ENCODE measurements around the gene SMAD5. TPM values are rescaled to one million over a fixed set of nuclear protein-coding genes. Genes with fewer than 3 reads are reported as not detected.

SMAD5 gene
- total and polyA plus RNA-seq, 12 donors, result 7.0 to 53.8 (median 38.7) TPM

DNA sequence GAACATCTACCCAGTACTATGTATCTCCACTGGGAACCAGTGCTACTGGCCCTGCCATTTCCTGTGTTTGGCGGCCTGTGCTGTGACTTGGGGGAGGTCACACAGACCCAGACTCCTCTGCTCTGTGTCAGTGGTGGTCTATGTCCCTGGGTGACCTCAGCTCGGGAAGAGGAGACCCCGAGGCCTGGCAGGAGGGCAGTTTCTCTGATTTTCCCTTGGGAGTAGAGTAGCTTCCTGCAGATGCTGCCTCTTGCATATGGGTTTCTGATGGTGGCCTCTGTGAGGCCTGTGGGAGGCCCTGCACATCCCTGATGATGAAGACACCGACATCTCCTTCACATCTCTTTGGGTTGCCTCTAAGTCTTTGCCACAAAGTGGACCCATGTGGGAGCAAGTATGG, 73.3 kb downstream of the SMAD5 start:
- Histone ChIP-seq H3K36me3 (no peaks in the 10 kb centered on the region), H3K9me3 (peaks cover 0 to 8% (median 0%) of the 10 kb centered on the region in 11 donors), H3K27me3 (peaks cover 0 to 16% (median 5%) of the 10 kb centered on the region in 7 donors), H3K4me1 (no peaks in the 10 kb centered on the region), H3K4me3 (no peak overlapping the region), H3K27ac (no peak overlapping the region)
- DNase-seq, result no peak
- TF ChIP-seq CTCF (IDR thresholded peaks at IDR 0.05), result no peak
- ATAC-seq, result no peak
- intact Hi-C loops (cut with DNase I), result no loop called here
- 67 to 72% methylated on average over 4 of the region's 4 CpGs for WGBS, 2 donors

DNA sequence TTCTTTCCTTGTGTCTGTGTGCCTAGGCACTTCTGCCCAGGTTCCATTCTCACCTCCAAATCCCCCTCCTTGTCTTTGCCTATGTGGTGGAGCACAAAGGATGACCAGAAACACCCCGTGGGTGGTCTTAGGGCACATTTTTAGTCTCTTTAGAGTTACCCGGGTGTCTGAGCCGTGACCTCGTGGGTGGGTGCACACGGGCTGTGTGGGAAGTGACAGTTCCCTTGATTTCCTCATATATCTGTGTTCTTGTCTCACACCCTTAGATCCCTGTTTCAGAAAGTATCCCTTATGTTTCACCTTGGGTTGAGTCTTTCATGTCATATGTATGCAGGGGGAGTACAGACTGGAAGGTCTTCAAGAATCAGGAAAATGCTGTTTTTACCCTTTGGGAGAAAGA, 73.7 kb downstream of the SMAD5 start:
- no peak for TF ChIP-seq CTCF (IDR thresholded peaks at IDR 0.05)
- DNase-seq, result no peak
- peaks cover 0 to 17% (median 8%) of the 10 kb centered on the region in 7 donors for H3K27me3 ChIP-seq
- ATAC-seq, result no peak
- H3K4me1 ChIP-seq, result no peaks in the 10 kb centered on the region
- H3K27ac ChIP-seq, result no peak overlapping the region
- 79 to 85% methylated on average over 5 of the region's 5 CpGs for WGBS, 2 donors
- intact Hi-C loops (cut with DNase I), result no loop called here
- peaks cover 0 to 8% (median 0%) of the 10 kb centered on the region in 11 donors for H3K9me3 ChIP-seq
- no peaks in the 10 kb centered on the region for H3K36me3 ChIP-seq
- H3K4me3 ChIP-seq, result no peak overlapping the region

DNA sequence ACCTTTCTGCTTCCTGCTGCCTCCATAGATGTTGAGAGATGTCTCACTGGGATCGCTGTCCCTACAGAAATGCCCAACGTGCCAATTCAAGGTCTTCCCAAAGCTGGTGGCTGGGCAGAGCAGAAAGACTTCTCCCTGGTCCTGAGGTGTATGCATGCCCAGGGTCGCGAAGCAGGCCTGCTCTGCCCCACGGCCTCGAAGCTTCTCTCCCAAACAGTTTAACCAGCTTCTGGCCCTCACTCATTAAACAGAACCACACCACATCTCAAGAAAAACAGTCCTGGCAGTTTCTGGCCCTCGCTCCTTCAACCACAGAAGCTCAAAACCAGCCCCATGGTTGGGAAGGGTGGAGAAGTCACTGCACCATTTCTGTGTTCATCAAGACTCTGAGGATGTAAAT, 75.0 kb downstream of the SMAD5 start:
- Histone ChIP-seq H3K4me1 (no peaks in the 10 kb centered on the region), H3K27me3 (peaks cover 0 to 28% (median 14%) of the 10 kb centered on the region in 7 donors), H3K4me3 (no peak overlapping the region), H3K9me3 (peaks cover 0 to 8% (median 0%) of the 10 kb centered on the region in 11 donors), H3K36me3 (no peaks in the 10 kb centered on the region), H3K27ac (no peak overlapping the region)
- DNase-seq, result no peak
- intact Hi-C loops (cut with DNase I), result no loop called here
- no peak for ATAC-seq
- 89 to 98% methylated on average over 7 of the region's 7 CpGs for WGBS, 2 donors
- TF ChIP-seq CTCF (IDR thresholded peaks at IDR 0.05), result no peak

DNA sequence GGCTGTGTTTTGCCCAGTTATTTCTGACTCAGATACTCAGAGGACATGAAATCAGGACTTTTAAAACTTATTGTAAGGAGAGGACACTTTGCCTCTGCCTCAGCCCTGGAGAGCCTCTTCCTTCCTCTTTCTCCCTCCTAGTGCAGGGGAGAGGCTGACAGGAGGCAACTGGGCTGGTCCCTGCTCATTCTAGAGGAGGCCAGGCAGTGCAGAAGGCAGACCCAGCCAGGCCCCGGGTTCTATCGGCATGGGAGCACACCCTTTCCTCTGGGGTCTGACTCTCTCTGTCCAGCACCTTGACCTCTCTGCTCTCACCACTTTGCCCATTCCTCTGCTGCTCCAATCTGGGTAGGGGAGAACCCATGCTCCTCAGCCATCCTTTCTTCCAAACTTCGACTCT, 76.3 kb downstream of the SMAD5 start:
- Histone ChIP-seq H3K4me1 (no peaks in the 10 kb centered on the region), H3K36me3 (no peaks in the 10 kb centered on the region), H3K9me3 (peaks cover 0 to 8% (median 0%) of the 10 kb centered on the region in 11 donors), H3K27me3 (peaks cover 0 to 37% (median 24%) of the 10 kb centered on the region in 7 donors), H3K27ac (no peak overlapping the region), H3K4me3 (no peak overlapping the region)
- 63 to 76% methylated on average over 3 of the region's 3 CpGs for WGBS, 2 donors
- DNase-seq (no peak), ATAC-seq (no peak)
- intact Hi-C loops (cut with DNase I), result no loop called here
- no peak for TF ChIP-seq CTCF (IDR thresholded peaks at IDR 0.05)
